H9 (cell line): ENCODE measurements around the gene ZNF76. TPM values are rescaled to one million over a fixed set of nuclear protein-coding genes. Genes with fewer than 3 reads are reported as not detected.

Experiments used
- DNase-seq: peaks from one replicate; pipeline ENCODE4 v3.0.0-alpha.2; 2017
- H2AFZ ChIP-seq: one replicate; pipeline ENCODE4 v1.6.1; 2013; ENCODE audit warnings: mild to moderate bottlenecking, low read length, control low read depth, moderate library complexity
- H2AK5ac ChIP-seq: 2 replicates; pipeline ENCODE4 v1.6.1; 2013; ENCODE audit warnings: low read length, control low read depth, mixed read lengths; ENCODE audit not compliant: insufficient read length
- H2BK120ac ChIP-seq: one replicate; pipeline ENCODE4 v1.6.1; 2013; ENCODE audit warnings: low read depth, mild to moderate bottlenecking, low read length, control low read depth, inconsistent platforms; ENCODE audit not compliant: poor library complexity, severe bottlenecking
- H2BK12ac ChIP-seq: 2 replicates; pipeline ENCODE4 v1.6.1; 2013; ENCODE audit warnings: low read length, control low read depth, mixed read lengths, low read depth; ENCODE audit not compliant: insufficient read length
- H2BK15ac ChIP-seq: 2 replicates; pipeline ENCODE4 v1.6.1; 2013; ENCODE audit warnings: low read depth, low read length, control low read depth
- H2BK20ac ChIP-seq: one replicate; pipeline ENCODE4 v1.6.1; 2013; ENCODE audit warnings: low read depth, mild to moderate bottlenecking, low read length, control low read depth, inconsistent platforms; ENCODE audit not compliant: poor library complexity, severe bottlenecking
- H2BK5ac ChIP-seq: 2 replicates; pipeline ENCODE4 v1.6.1; 2013; ENCODE audit warnings: low read length, control low read depth, mixed read lengths; ENCODE audit not compliant: insufficient read length
- H3K14ac ChIP-seq: 2 replicates; pipeline ENCODE4 v1.6.1; 2013; ENCODE audit warnings: low read length, control low read depth; ENCODE audit not compliant: insufficient read depth
- H3K18ac ChIP-seq: 2 replicates; pipeline ENCODE4 v1.6.1; 2013; ENCODE audit warnings: low read depth, mild to moderate bottlenecking, mixed read lengths, low read length, control low read depth; ENCODE audit not compliant: insufficient read length
- H3K23ac ChIP-seq: 2 replicates; pipeline ENCODE4 v1.6.1; 2013; ENCODE audit warnings: low read length, control low read depth, mixed read lengths, low read depth; ENCODE audit not compliant: insufficient read length
- H3K23me2 ChIP-seq: 2 replicates; pipeline ENCODE4 v1.6.1; 2013; ENCODE audit warnings: low read depth, mild to moderate bottlenecking, mixed read lengths, low read length, control low read depth; ENCODE audit not compliant: insufficient read length, poor library complexity, severe bottlenecking
- H3K27ac ChIP-seq: 2 replicates; pipeline ENCODE4 v1.5.1; 2013; ENCODE audit warnings: low read length, control low read depth, mixed read lengths, low read depth; ENCODE audit not compliant: insufficient read length
- H3K27me3 ChIP-seq: 2 replicates; pipeline ENCODE4 v1.6.1; 2013; ENCODE audit warnings: low read length, control low read depth, inconsistent platforms; ENCODE audit not compliant: insufficient read depth
- H3K4ac ChIP-seq: 2 replicates; pipeline ENCODE4 v1.6.1; 2013; ENCODE audit warnings: low read depth, mild to moderate bottlenecking, control low read depth, inconsistent platforms, low read length, moderate library complexity
- H3K4me1 ChIP-seq: 2 replicates; pipeline ENCODE4 v1.6.1; 2013; ENCODE audit warnings: low read length, control low read depth, inconsistent platforms; ENCODE audit not compliant: insufficient read depth
- H3K4me2 ChIP-seq: 2 replicates; pipeline ENCODE4 v1.6.1; 2013; ENCODE audit warnings: low read length, control low read depth, mixed read lengths; ENCODE audit not compliant: insufficient read length, insufficient read depth
- H3K56ac ChIP-seq: 2 replicates; pipeline ENCODE4 v1.6.1; 2013; ENCODE audit warnings: low read depth, mild to moderate bottlenecking, mixed read lengths, low read length, control low read depth; ENCODE audit not compliant: insufficient read length
- H3K79me1 ChIP-seq: 2 replicates; pipeline ENCODE4 v1.6.1; 2013; ENCODE audit warnings: low read depth, mild to moderate bottlenecking, moderate library complexity, low read length, control low read depth, inconsistent platforms; ENCODE audit not compliant: insufficient read depth, poor library complexity, severe bottlenecking
- H3K79me2 ChIP-seq: 2 replicates; pipeline ENCODE4 v1.6.1; 2013; ENCODE audit warnings: low read length, control low read depth, inconsistent platforms; ENCODE audit not compliant: insufficient read depth
- H3K9ac ChIP-seq: 2 replicates; pipeline ENCODE4 v1.6.1; 2013; ENCODE audit warnings: low read length, control low read depth, mixed read lengths; ENCODE audit not compliant: insufficient read length; ENCODE audit errors: extremely low read depth
- H3K9me3 ChIP-seq: one replicate; pipeline ENCODE4 v1.6.1; 2013; ENCODE audit warnings: low read depth, low read length, inconsistent platforms; ENCODE audit not compliant: control insufficient read depth
- H3T11ph ChIP-seq: one replicate; pipeline ENCODE4 v1.6.1; 2013; ENCODE audit warnings: mild to moderate bottlenecking, low read length, control low read depth, inconsistent platforms
- H4K20me1 ChIP-seq: one replicate; pipeline ENCODE4 v1.6.1; 2013; ENCODE audit not compliant: control insufficient read depth, insufficient read length, insufficient read depth
- H4K5ac ChIP-seq: 2 replicates; pipeline ENCODE4 v1.6.1; 2013; ENCODE audit warnings: low read depth, mild to moderate bottlenecking, mixed read lengths, low read length, control low read depth; ENCODE audit not compliant: insufficient read length
- H4K8ac ChIP-seq: replicated peaks from 2 replicates; pipeline ENCODE4 v1.6.1; 2013; ENCODE audit warnings: low read length, control low read depth, mixed read lengths, low read depth; ENCODE audit not compliant: insufficient read length
- H4K91ac ChIP-seq: 2 replicates; pipeline ENCODE4 v1.6.1; 2013; ENCODE audit warnings: low read depth, mild to moderate bottlenecking, moderate library complexity, mixed read lengths, low read length, control low read depth; ENCODE audit not compliant: insufficient read length
- H3K27ac Mint-ChIP-seq, 3 experiments: 2 replicates in 2 of 3; 3 replicates in 1 of 3; pipeline ENCODE4 v1.8.0; 2020 to 2021; ENCODE audit warnings: mixed read lengths in 3 of 3, mild to moderate bottlenecking in 1 of 3, moderate library complexity in 1 of 3
- H3K27me3 Mint-ChIP-seq: 2 replicates; pipeline ENCODE4 v1.8.0; 2021; ENCODE audit warnings: low read depth, mild to moderate bottlenecking, moderate library complexity, mixed read lengths
- H3K36me3 Mint-ChIP-seq, 3 experiments: 2 replicates in 2 of 3; 3 replicates in 1 of 3; pipeline ENCODE4 v1.8.0; 2020 to 2021; ENCODE audit warnings: low read depth in 3 of 3, mixed read lengths in 3 of 3; ENCODE audit not compliant: insufficient read depth in 1 of 3
- H3K4me1 Mint-ChIP-seq, 2 experiments: 2 replicates each; pipeline ENCODE4 v1.8.0; 2020; ENCODE audit warnings: mixed read lengths in 2 of 2
- H3K4me3 Mint-ChIP-seq, 2 experiments: 2 replicates in 1 of 2; 3 replicates in 1 of 2; pipeline ENCODE4 v1.8.0; 2020 to 2021; ENCODE audit warnings: mild to moderate bottlenecking in 2 of 2, mixed read lengths in 2 of 2, moderate library complexity in 1 of 2
- H3K9me3 Mint-ChIP-seq, 2 experiments: 2 replicates in 1 of 2; 3 replicates in 1 of 2; pipeline ENCODE4 v1.8.0; 2020; ENCODE audit warnings: mild to moderate bottlenecking in 2 of 2, mixed read lengths in 2 of 2, moderate library complexity in 1 of 2
- WGBS: extraction: QIAGEN DNeasy Blood & Tissue Kit; methylation state at CpG from one replicate; pipeline ENCODE4 v1.1.7; 2013; ENCODE audit warnings: missing lambda C conversion rate, low lambda C conversion rate, mixed read lengths; ENCODE audit not compliant: insufficient read length; ENCODE audit errors: extremely low coverage; 5-methylcytosine and 5-hydroxymethylcytosine counted together
- total RNA-seq: library from RNA; stranded (reverse); gene quantifications from 2 replicates; pipeline ENCODE4 v1.2.1, GENCODE V29; 2021
- TF ChIP-seq, protein P1 (sequence below): fragments of 200-600 bp; sonication (generic); conservative IDR thresholded peaks from 3 replicates; pipeline ENCODE4 v1.8.0; 2021; ENCODE audit warnings: antibody characterized with exemption, mild to moderate bottlenecking

The ZNF76 gene
- total RNA-seq, 1 experiment from 2014 or later, result 21.1 TPM

DNA sequence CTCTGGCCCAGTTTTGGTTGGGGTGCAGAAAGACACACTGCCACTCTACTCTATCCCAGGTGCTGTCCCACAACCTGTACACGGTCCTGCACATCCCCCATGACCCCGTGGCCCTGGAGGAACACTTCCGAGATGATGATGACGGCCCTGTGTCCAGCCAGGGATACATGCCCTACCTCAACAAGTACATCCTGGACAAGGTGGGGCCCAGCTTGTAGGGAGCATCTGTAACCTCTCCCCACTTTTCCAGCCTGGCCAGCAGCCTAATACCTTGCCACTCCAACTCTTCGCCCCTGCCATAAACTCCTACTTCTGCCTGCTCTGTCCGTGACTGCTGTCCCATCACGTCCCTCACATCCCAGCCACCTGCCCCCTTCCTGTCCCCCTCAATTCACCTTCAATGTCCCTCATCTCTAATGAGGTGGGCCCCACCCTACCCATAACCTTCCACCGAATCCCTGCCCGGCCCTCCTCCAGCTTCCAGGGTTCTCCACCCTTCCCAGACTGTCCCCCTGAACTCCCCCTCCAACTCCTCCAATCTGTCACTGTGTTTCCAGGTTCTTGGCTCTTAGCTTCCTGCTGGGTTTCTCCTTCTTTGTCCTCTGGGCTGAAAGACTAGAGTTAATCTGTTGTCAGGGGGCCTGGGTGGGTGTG, 50.2 kb downstream of the ZNF76 start:
- Histone ChIP-seq H2AFZ (no peak overlapping the region), H3K27me3 (no peaks in the 10 kb centered on the region), H3K4me1 (no peaks in the 10 kb centered on the region), H4K8ac (no peak overlapping the region), H3K4me2 (no peak overlapping the region), H2BK120ac (no peak overlapping the region), H2AK5ac (no peak overlapping the region), H3K9me3 (no peaks in the 10 kb centered on the region), H3K56ac (no peak overlapping the region), H3K23me2 (no peaks in the 10 kb centered on the region), H3T11ph (no peak overlapping the region), H2BK20ac (no peak overlapping the region), H3K14ac (no peak overlapping the region), H3K4ac (no peak overlapping the region), H3K23ac (no peak overlapping the region), H2BK15ac (no peak overlapping the region), H4K91ac (no peak overlapping the region), H2BK12ac (no peak overlapping the region), H3K79me2 (no peaks in the 10 kb centered on the region), H3K9ac (no peak overlapping the region), H3K27ac (no peak overlapping the region), H4K5ac (no peak overlapping the region), H2BK5ac (no peak overlapping the region), H3K18ac (no peak overlapping the region), H4K20me1 (no peaks in the 10 kb centered on the region), H3K79me1 (no peaks in the 10 kb centered on the region)
- Mint-ChIP-seq H3K36me3 (no peaks in the 10 kb centered on the region), H3K4me3 (no peak overlapping the region), H3K27ac (peak overlapping the region in 1 of 3 experiments; percentile 84; a peak in 1 of 7 replicates), H3K4me1 (peaks cover 6 to 7% of the 10 kb centered on the region in 2 experiments; a peak in 2 of 4 replicates), H3K9me3 (no peaks in the 10 kb centered on the region), H3K27me3 (peaks cover 2% of the 10 kb centered on the region; the same call in 1 of the 2 replicates)
- TF ChIP-seq, protein P1, sequence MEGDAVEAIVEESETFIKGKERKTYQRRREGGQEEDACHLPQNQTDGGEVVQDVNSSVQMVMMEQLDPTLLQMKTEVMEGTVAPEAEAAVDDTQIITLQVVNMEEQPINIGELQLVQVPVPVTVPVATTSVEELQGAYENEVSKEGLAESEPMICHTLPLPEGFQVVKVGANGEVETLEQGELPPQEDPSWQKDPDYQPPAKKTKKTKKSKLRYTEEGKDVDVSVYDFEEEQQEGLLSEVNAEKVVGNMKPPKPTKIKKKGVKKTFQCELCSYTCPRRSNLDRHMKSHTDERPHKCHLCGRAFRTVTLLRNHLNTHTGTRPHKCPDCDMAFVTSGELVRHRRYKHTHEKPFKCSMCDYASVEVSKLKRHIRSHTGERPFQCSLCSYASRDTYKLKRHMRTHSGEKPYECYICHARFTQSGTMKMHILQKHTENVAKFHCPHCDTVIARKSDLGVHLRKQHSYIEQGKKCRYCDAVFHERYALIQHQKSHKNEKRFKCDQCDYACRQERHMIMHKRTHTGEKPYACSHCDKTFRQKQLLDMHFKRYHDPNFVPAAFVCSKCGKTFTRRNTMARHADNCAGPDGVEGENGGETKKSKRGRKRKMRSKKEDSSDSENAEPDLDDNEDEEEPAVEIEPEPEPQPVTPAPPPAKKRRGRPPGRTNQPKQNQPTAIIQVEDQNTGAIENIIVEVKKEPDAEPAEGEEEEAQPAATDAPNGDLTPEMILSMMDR, result no peak
- WGBS, result no CpG with 5 or more reads among the region's 9 CpGs
- peak; percentile 16 for DNase-seq
